WTC11 (cell line): ENCODE results near the gene CRAMP1.

ENCODE experiments used
- ATF6 ChIP-seq: sonication (generic); formaldehyde crosslinking; IDR thresholded peaks from 2 replicates; pipeline ENCODE4 v1.8.1; 2023; ENCODE audit warnings: mild to moderate bottlenecking, missing genetic modification reagents
- CBFB ChIP-seq: sonication (generic); formaldehyde crosslinking; IDR thresholded peaks from 2 replicates; pipeline ENCODE4 v1.8.1; 2022; ENCODE audit warnings: mild to moderate bottlenecking, low read depth, missing genetic modification reagents
- CTCF ChIP-seq: fragments of 200-600 bp; IDR thresholded peaks from 2 replicates; pipeline ENCODE4 v1.8.0; 2022; ENCODE audit warnings: antibody characterized with exemption
- ELF4 ChIP-seq: sonication (generic); formaldehyde crosslinking; IDR thresholded peaks from 2 replicates; pipeline ENCODE4 v1.8.1; 2022; ENCODE audit warnings: low read depth, mild to moderate bottlenecking, moderate library complexity, missing genetic modification reagents
- IRF2 ChIP-seq: sonication (generic); formaldehyde crosslinking; IDR thresholded peaks from 2 replicates; pipeline ENCODE4 v1.8.0; 2022; ENCODE audit warnings: low read depth, missing genetic modification reagents, borderline replicate concordance
- NFE2L1 ChIP-seq: sonication (generic); formaldehyde crosslinking; IDR thresholded peaks from 2 replicates; pipeline ENCODE4 v1.8.1; 2023; ENCODE audit warnings: missing genetic modification reagents
- SP1 ChIP-seq: sonication (generic); formaldehyde crosslinking; conservative IDR thresholded peaks from 2 replicates; pipeline ENCODE4 v1.8.1; 2022; ENCODE audit warnings: missing genetic modification reagents
- TP53 ChIP-seq: sonication (generic); formaldehyde crosslinking; IDR thresholded peaks from 2 replicates; pipeline ENCODE4 v1.8.1; 2023; ENCODE audit warnings: mild to moderate bottlenecking, missing genetic modification reagents
- USF1 ChIP-seq: sonication (generic); formaldehyde crosslinking; IDR thresholded peaks from 2 replicates; pipeline ENCODE4 v1.8.0; 2022; ENCODE audit warnings: mild to moderate bottlenecking, missing genetic modification reagents
- TF ChIP-seq, protein P1 (sequence below): sonication (generic); formaldehyde crosslinking; IDR thresholded peaks from 2 replicates; pipeline ENCODE4 v1.8.1; 2023; ENCODE audit warnings: mild to moderate bottlenecking, moderate library complexity, missing genetic modification reagents

GRCh38 chr16:1665829-1666228 is 53.7 kb downstream of the CRAMP1 start:
- TF ChIP-seq CTCF (no peak), NFE2L1 (no peak), TP53 (CRISPR knock-in tag) (no peak), ATF6 (CRISPR knock-in tag) (no peak), SP1 (CRISPR knock-in tag) (no peak), USF1 (no peak), IRF2 (no peak), CBFB (CRISPR knock-in tag) (no peak), ELF4 (CRISPR knock-in tag) (no peak)
- TF ChIP-seq, protein P1, sequence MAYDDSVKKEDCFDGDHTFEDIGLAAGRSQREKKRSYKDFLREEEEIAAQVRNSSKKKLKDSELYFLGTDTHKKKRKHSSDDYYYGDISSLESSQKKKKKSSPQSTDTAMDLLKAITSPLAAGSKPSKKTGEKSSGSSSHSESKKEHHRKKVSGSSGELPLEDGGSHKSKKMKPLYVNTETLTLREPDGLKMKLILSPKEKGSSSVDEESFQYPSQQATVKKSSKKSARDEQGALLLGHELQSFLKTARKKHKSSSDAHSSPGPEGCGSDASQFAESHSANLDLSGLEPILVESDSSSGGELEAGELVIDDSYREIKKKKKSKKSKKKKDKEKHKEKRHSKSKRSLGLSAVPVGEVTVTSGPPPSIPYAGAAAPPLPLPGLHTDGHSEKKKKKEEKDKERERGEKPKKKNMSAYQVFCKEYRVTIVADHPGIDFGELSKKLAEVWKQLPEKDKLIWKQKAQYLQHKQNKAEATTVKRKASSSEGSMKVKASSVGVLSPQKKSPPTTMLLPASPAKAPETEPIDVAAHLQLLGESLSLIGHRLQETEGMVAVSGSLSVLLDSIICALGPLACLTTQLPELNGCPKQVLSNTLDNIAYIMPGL (CRISPR knock-in tag): no peak
